Gastroesophageal sphincter (tissue), 4 donors: ENCODE data around the gene ST8SIA5. TPM values are rescaled to one million over a fixed set of nuclear protein-coding genes. Genes with fewer than 3 reads are reported as not detected.

Experiments used
- ATAC-seq: fragments of 150-250 bp; one replicate; pipeline ENCODE4 v1.9.1; 2016; ENCODE audit warnings: mild to moderate bottlenecking, moderate library complexity
- H3K27ac ChIP-seq, 4 donors: fragments of 200-600 bp; sonication (generic) in 3 of 4; 1 replicate in 3 of 4; 2 replicates in 1 of 4; pipeline ENCODE4 v1.5.1; 2016 to 2019
- H3K27me3 ChIP-seq: fragments of 200-600 bp; sonication (generic); one replicate; pipeline ENCODE4 v1.5.1; 2019
- H3K36me3 ChIP-seq, 2 donors: fragments of 200-600 bp; sonication (generic); one replicate each; pipeline ENCODE4 v1.5.1; 2019; ENCODE audit warnings: control low read depth in 1 of 2
- H3K4me1 ChIP-seq, 3 donors: fragments of 200-600 bp; sonication (generic); 1 replicate in 2 of 3; 2 replicates in 1 of 3; pipeline ENCODE4 v1.5.1; 2016 to 2019; ENCODE audit warnings: control low read depth in 2 of 3
- H3K4me3 ChIP-seq, 2 donors: fragments of 200-600 bp; sonication (generic); one replicate each; pipeline ENCODE4 v1.5.1; 2019; ENCODE audit warnings: mild to moderate bottlenecking in 1 of 2, moderate library complexity in 1 of 2
- H3K9me3 ChIP-seq, 3 donors: fragments of 200-600 bp; sonication (generic); one replicate each; pipeline ENCODE4 v1.5.1; 2017 to 2019; ENCODE audit warnings: control low read depth in 2 of 3
- EP300 ChIP-seq: sonication (generic); formaldehyde crosslinking; IDR thresholded peaks from one replicate; pipeline ENCODE4 v1.6.1; 2017; ENCODE audit warnings: antibody characterized with exemption, mild to moderate bottlenecking
- POLR2A ChIP-seq, 2 donors: fragments of 450-650 bp; IDR thresholded peaks; one replicate each; pipeline ENCODE4 v1.6.1; 2017; ENCODE audit warnings: antibody characterized with exemption in 2 of 2, mild to moderate bottlenecking in 2 of 2, moderate library complexity in 1 of 2
- POLR2AphosphoS5 ChIP-seq: sonication (generic); formaldehyde crosslinking; IDR thresholded peaks from one replicate; pipeline ENCODE4 v1.6.1; 2017; ENCODE audit warnings: antibody characterized with exemption
- WGBS, 2 donors: methylation state at CpG; one replicate each; pipeline ENCODE4 v1.1.5; 2018; ENCODE audit warnings: low coverage in 1 of 2; 5-methylcytosine and 5-hydroxymethylcytosine counted together
- small RNA-seq, 4 donors: library from RNA; depleted of rRNA; stranded (forward); fragments of <200 nt; gene quantifications; one replicate each; pipeline ENCODE3, GENCODE V24; 2016
- total RNA-seq, 4 donors: library from RNA; depleted of rRNA; stranded (reverse); fragments of >200 nt; gene quantifications; one replicate each; pipeline ENCODE4 v1.1.0, GENCODE V29; 2016
- TF ChIP-seq, protein P1 (sequence below), 4 experiments: fragments of 200-600 bp in 2 of 4; fragments of 450-650 bp in 2 of 4; sonication (generic) in 1 of 4; IDR thresholded peaks; one replicate each; pipeline ENCODE4 v1.5.1; 2017 to 2019; ENCODE audit warnings: antibody characterized with exemption in 4 of 4, mild to moderate bottlenecking in 2 of 4, moderate library complexity in 2 of 4

The ST8SIA5 gene
- total RNA-seq, 4 donors from 2014 or later, result 0.08 to 0.27 TPM; not detected in 2

DNA sequence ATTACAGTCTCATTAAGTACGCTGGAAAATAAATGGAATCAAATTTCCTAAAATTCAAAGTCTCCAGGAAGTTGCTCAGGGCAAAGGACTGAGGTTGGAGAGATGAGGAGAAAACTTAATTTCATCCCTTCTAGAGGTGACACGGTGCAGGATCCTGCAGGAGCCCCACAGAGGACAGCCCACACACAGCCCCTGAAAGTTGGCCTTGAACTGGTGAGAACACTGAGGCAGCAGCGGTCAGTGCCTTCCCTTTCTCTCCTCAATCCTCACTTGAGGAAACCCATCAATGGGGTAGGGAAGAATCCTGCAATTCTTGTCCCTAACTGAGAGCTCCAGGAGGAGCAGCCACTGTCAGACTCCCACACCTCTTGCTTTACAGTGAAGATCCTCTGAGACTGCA is 137.3 kb downstream of the ST8SIA5 start:
- WGBS, 2 donors, result 83 to 100% methylated on average over 1 of the region's 3 CpGs
- ATAC-seq, result no peak
- Histone ChIP-seq H3K36me3 (no peaks in the 10 kb centered on the region), H3K27ac (no peak overlapping the region), H3K27me3 (peaks cover 3% of the 10 kb centered on the region), H3K4me3 (no peak overlapping the region), H3K4me1 (peaks cover 0 to 8% (median 0%) of the 10 kb centered on the region in 3 donors), H3K9me3 (no peaks in the 10 kb centered on the region)
- TF ChIP-seq EP300 (no peak), POLR2A (IDR thresholded peaks at IDR 0.05) (no peak), POLR2AphosphoS5 (no peak)
- TF ChIP-seq, protein P1, sequence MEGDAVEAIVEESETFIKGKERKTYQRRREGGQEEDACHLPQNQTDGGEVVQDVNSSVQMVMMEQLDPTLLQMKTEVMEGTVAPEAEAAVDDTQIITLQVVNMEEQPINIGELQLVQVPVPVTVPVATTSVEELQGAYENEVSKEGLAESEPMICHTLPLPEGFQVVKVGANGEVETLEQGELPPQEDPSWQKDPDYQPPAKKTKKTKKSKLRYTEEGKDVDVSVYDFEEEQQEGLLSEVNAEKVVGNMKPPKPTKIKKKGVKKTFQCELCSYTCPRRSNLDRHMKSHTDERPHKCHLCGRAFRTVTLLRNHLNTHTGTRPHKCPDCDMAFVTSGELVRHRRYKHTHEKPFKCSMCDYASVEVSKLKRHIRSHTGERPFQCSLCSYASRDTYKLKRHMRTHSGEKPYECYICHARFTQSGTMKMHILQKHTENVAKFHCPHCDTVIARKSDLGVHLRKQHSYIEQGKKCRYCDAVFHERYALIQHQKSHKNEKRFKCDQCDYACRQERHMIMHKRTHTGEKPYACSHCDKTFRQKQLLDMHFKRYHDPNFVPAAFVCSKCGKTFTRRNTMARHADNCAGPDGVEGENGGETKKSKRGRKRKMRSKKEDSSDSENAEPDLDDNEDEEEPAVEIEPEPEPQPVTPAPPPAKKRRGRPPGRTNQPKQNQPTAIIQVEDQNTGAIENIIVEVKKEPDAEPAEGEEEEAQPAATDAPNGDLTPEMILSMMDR (IDR thresholded peaks at IDR 0.05), result no peak

Small RNA genes lying within 50 kb of the gene (small RNA-seq; reads per million reads assigned to genes)
- 0 reads per million in 4 donors for gene AC090311.1

Other genes starting within 250 kb of the ST8SIA5 start
- under 1 TPM in 2 of 4 donors, not detected in 2; 0.15 to 0.27 TPM for gene LOXHD1, start 99.8 kb downstream of the ST8SIA5 start, total RNA-seq
- gene PIAS2, start 160.5 kb upstream of the ST8SIA5 start, total RNA-seq, result 10 to 100 TPM; 26.4 to 31.0 (median 28.1) TPM
- 1 to 10 TPM in 3 of 4 donors, under 1 TPM in 1; 0.89 to 4.1 (median 3.3) TPM for gene KATNAL2, start 160.5 kb upstream of the ST8SIA5 start, total RNA-seq